Measurements from ENCODE around the gene ATP6V1A. TPM values are rescaled to one million over a fixed set of nuclear protein-coding genes. Genes with fewer than 3 reads are reported as not detected.

ATP6V1A gene
- total RNA-seq, 1 donor from 2014 or later = 19.4 TPM

GRCh38 chr3:113744941-113745755 is 1.7 kb upstream of the ATP6V1A start:
- intact Hi-C loops (cut with micrococcal nuclease) = no loop called here
- ATAC-seq (peak; percentile 72), DNase-seq (peak; percentile 45)

GRCh38 chr3:113745756-113746547 is 883 bp upstream of the ATP6V1A start, which contains the start of gene NAA50:
Gene NAA50, minus strand, starts transcription at chr3:113746249. Its CDS starts 300 bp downstream, at chr3:113745949.
- peak; percentile 96 for DNase-seq
- peak; percentile 95 for ATAC-seq
- intact Hi-C loops (cut with micrococcal nuclease) = no loop called here

GRCh38 chr3:113747283-113748046 is 630 bp downstream of the ATP6V1A start:
- intact Hi-C loops (cut with micrococcal nuclease) = no loop called here
- DNase-seq = no peak
- ATAC-seq = no peak

- ATAC-seq = no peak
- no peak for DNase-seq
- intact Hi-C loops (cut with micrococcal nuclease) = no loop called here
These were observed 4.3 kb downstream of the ATP6V1A start for GRCh38 chr3:113751141-113751540.

- ATAC-seq = no peak
- intact Hi-C loops (cut with micrococcal nuclease) = no loop called here
- DNase-seq = no peak
These were observed 6.6 kb downstream of the ATP6V1A start for GRCh38 chr3:113753376-113753985.

GRCh38 chr3:113754494-113755159 is 7.8 kb downstream of the ATP6V1A start:
- ATAC-seq = no peak

GRCh38 chr3:113758389-113759024 is 11.7 kb downstream of the ATP6V1A start:
- ATAC-seq = no peak
- DNase-seq = no peak
- intact Hi-C loops (cut with micrococcal nuclease) = no loop called here

More at GRCh38 chr3:113754494-113755159, 7.8 kb downstream of the ATP6V1A start:
- DNase-seq = no peak
- intact Hi-C loops (cut with micrococcal nuclease) = no loop called here

- no peak for ATAC-seq
- intact Hi-C loops (cut with micrococcal nuclease) = no loop called here
- no peak for DNase-seq
These were observed 17.9 kb downstream of the ATP6V1A start for GRCh38 chr3:113764698-113765097.

- intact Hi-C loops (cut with micrococcal nuclease) = no loop called here
- no peak for ATAC-seq
- DNase-seq = no peak
These were observed 22.7 kb downstream of the ATP6V1A start for GRCh38 chr3:113769551-113769950.

GRCh38 chr3:113771993-113772392 is 25.2 kb downstream of the ATP6V1A start:
- ATAC-seq (no peak), DNase-seq (no peak)
- intact Hi-C loops (cut with micrococcal nuclease) = no loop called here

GRCh38 chr3:113773381-113773780 is 26.5 kb downstream of the ATP6V1A start:
- intact Hi-C loops (cut with micrococcal nuclease) = no loop called here
- no peak for ATAC-seq
- no peak for DNase-seq

GRCh38 chr3:113775516-113775915 is 28.7 kb downstream of the ATP6V1A start:
- intact Hi-C loops (cut with micrococcal nuclease) = no loop called here
- DNase-seq (no peak), ATAC-seq (no peak)

GRCh38 chr3:113776564-113776963 is 29.7 kb downstream of the ATP6V1A start:
- intact Hi-C loops (cut with micrococcal nuclease) = no loop called here
- ATAC-seq (no peak), DNase-seq (no peak)

- ATAC-seq (no peak), DNase-seq (no peak)
- intact Hi-C loops (cut with micrococcal nuclease) = no loop called here
These were observed 36.6 kb downstream of the ATP6V1A start for GRCh38 chr3:113783463-113783862.

- intact Hi-C loops (cut with micrococcal nuclease) = no loop called here
- DNase-seq (no peak), ATAC-seq (no peak)
These were observed 37.1 kb downstream of the ATP6V1A start for GRCh38 chr3:113783980-113784379.

GRCh38 chr3:113791381-113791780 is 44.5 kb downstream of the ATP6V1A start:
- intact Hi-C loops (cut with micrococcal nuclease) = no loop called here
- DNase-seq = no peak
- ATAC-seq = no peak

GRCh38 chr3:113794526-113794925 is 47.7 kb downstream of the ATP6V1A start:
- intact Hi-C loops (cut with micrococcal nuclease) = no loop called here
- no peak for ATAC-seq
- DNase-seq = no peak

GRCh38 chr3:113795693-113796092 is 48.9 kb downstream of the ATP6V1A start:
- DNase-seq (no peak), ATAC-seq (no peak)
- intact Hi-C loops (cut with micrococcal nuclease) = no loop called here
